GM18517 (cell line): ENCODE measurements around the gene CLTC.
"Not testable (repeated sequence)": the region's sequence is repeated elsewhere in the genome, so short reads cannot be mapped to it uniquely, and the experiment has no call there.

Source experiments
- ATAC-seq: cut with Tn5 transposase; IDR thresholded peaks from one replicate; pipeline ENCODE4 v1.9.1; 2021; ENCODE audit warnings: mild to moderate bottlenecking, moderate library complexity; ENCODE audit not compliant: unreplicated experiment

The CLTC gene

DNA sequence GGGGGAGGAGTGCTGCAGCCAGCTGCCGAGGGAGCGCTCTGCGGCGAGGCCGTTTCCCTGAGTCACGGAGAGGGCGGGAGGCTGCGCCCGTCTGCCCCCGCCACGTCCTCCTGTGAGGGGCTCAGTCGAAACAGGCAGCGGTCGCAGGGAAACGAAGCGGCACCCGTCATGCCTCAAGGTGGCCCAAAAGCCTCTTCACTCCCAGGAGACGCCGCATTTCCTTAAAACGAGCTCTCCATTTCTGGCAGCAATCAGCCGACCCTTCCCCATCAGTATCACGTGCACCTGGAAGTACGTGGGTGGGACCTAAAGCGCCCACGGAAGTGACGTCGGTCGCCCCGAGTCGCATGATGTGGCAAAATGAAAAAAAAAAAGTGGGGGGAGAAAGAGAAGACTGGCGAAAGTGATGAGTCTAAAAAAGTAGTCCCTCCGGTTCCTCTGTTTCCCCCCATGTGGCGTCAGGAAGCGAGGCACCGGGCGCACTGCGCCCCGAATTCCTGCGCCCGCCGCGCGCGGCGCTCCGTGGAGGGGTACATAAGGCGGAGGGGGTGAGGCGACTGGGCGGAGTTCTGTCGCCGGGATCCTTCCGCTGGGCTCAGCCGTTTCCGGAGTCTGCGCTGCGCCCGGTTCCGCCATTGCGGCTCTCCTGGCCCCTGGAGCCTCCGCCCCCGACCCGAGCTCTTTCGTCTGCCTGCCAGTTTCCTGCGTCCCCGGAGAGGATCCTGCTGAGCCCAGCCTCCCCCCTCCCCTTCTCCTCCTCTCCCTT is at the start of gene CLTC:
Gene CLTC (plus strand): TSS at position 598 of the 766 bp plus-strand sequence. CDS start 237 bp downstream, outside the sequence.
- ATAC-seq, result peak; percentile 69

DNA sequence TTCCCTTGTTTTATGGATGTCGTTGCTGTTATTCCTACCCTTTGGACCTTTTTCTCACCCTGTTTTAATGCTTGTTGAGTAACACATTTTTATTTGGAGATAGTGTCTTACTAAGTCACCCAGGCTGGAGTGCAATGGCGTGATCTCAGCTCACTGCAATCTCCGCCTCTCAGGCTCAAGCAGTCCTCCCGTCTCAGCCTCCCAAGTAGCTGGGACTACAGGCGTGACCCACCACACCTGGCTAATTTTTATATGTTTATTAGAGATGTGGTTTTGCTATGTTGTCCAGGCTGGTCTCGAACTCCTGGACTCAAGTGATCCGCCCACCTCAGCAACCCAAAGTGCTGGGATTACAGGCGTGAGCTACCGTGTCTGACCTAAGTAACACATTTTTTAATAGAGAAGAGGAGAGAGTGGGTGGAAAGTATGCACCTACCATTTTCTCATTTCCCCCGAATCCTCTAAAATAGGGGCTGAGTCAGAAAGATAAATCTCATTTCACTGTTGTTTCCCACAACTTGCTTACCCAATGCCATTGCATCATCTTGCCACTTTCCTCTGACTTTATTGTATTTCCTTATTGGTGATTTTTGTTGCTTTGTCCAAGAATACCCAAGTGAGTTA is 47.3 kb upstream of the CLTC start:
- no peak for ATAC-seq

DNA sequence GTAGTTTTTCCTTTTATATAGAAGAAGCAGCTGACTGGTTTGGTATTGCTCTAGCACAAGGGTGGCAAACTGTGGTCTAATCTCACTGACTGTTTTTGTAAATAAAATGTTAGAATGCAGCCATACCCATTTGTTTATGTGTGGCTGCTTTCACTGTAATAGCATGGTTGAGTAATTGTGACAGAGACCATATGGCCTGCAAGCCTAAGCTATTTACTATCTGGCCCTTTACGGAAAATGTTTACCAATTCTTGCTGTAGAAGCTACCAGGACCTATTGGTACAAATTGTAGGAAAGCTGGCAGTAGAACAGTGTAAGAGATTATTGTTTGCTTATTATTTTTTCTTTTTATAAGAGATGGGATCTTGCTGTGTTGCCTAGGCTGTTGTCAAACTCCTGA is 35.5 kb upstream of the CLTC start:
- ATAC-seq, result not testable (repeated sequence)

DNA sequence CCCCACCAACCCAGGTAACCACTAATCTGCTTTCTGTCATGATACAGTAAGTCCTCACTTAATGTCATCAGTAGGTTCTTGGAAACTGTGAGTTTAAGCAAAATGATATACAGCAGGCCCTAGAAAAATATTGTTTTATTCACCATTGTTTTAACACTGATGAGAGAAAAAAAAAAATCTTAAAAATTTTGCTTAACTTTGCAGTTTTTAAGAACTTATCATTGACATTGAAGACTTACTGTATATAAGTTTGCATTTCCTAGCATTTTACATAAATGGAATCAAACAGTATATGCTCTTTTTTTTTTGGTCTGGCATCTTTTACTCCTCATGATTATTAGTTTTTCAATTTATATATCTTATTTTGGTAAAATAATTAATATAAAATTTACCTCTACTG is 19.5 kb upstream of the CLTC start:
- no peak for ATAC-seq

DNA sequence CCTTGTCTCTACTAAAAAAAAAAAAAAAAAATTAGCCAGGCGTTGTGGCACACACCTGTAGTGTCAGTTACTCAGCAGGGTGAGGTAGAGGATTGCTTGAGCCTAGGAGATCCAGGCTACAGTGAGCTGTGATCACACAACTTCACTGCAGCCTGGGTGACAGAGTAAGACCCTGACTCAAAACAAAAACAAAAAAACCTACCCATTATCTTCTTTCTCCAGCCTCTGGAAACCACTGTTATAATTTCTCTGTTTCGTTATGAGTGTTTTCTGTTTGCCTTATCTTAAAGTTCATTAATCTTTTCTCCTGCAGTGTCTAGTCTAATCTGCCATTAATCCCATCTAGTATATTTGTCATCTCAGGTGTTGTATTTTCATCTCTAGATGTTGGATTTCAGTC is 18.6 kb upstream of the CLTC start:
- ATAC-seq, result peak; percentile 61

DNA sequence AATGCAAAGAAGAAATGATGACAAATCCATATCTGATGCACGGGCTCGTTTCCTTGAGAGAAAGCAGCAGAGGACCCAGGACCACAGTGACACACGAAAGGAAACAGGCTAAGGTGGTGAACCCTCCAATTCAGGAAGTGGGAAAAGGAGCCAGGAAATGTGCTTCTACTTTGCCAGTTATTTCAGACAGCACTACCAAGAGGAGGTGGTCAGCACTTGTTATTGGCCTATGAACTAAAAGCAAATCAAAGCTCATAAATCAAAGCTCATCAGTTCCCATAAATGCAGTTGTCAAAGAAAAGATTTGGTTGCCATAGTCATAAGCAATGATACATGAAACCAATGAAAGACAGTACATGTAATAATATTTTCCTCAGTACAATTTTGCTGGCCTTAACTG is 12.6 kb upstream of the CLTC start:
- ATAC-seq, result no peak

DNA sequence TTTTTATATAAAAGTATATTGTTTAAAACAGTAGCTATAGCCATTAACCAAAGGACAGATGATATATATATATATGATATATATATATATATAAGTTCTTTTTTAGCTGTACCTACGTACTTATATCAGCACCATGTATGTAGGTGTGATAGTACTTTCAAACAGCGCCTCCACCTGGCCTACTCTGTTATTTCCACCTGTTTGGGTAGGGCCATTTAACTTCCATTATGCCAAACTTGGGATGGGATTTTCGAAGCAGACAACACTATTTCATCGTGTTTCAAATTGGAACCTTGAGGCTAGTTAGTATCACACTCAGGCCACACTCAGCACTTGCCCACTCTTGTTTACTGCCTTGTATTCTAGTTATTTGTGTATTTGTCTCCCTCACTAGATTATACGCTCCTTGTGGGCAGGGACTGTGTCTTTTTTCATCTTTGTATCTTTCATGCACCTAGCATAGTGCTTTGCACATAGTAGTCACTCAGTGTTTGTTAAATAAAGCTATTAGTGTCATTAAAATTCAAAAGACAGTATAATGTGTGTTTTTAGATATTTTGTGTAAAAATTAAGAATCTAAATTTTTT is 11.8 kb upstream of the CLTC start:
- no peak for ATAC-seq

DNA sequence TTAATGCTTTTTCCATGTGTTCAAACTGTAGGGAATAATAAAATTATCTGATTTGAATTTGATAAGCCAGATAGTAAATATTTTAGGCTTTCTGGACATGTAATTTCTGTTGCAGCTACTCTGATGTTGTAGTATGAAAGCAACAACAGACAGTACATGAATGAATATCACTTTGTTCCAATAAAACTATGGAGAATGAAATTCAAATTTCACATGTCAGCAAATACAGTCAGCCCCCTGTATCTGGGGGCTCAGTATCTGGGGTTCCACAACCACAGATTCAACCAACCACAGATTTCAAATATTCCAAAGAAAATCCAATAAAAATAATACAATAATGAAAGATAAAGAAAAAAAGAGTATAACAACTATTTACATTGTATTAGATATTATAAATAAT is 8.2 kb upstream of the CLTC start:
- no peak for ATAC-seq

DNA sequence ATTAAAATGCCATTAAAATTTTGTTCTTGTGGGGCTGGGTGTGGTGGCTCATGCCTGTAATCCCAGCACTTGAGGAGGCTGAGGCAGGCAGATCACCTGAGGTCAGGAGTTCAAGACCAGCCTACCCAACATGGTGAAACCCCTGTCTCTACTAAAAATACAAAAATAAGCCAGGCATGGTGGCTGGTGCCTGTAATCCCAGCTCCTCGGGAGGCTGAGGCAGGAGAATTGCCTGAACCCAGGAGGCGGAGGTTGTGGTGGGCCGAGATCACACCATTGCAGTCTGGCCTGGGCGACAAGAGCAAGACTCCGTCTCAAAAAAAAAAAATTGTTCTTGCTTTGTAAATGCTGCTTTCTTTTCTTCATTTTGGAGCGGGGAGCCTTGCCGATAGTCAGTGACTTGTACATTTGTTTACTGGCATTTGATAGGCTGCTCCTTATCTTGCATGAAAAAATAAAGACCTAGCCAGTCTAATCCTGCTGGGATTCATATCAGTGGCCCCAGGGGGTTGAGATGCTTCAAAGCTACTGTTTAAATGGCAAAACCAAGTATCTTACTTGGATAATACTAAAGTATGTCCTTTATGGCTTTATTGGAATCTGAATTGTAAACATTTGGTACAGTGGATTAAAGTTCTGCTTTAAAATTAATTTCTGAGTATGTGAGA is 3.3 kb upstream of the CLTC start:
- no peak for ATAC-seq

DNA sequence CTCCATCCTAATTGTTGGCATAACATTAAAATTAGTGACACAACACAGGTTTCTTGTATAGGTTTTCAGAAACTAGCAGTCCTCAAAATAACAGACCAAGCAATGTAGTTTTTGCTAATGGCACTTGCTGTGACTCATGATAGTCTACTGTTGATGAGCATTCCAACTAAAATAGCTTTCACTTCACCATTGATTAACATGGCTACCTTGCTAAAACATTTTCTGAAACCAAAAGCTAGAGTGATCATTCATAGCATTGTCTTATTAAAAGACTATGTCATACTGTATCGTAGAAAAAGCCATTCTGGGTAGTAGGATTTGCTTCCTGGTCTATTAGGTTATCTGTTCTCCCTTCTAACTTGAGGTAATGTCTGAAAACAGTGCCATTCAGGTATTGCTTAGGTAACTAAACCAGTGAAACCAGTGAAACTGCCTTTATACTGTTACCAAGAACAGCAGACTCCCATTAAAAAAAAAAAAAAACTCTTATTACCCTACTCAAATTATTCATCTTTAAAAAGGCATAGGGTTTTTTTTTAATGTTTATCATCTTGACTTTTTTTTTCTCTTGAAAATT is 2.5 kb upstream of the CLTC start:
- no peak for ATAC-seq

DNA sequence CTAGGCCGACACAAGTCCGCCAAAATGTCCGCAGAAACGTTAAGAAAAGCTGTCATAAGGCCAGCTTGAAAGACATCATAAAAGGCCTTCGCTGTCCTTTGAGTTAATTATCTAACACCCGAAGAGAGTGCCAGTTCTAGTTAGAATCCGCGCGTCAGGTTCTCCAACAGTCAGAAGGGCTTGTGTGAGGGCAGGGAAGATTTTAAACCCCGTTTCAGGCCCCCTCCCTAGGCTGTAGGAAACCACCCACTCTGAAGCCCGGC is 729 bp upstream of the CLTC start:
- no peak for ATAC-seq

DNA sequence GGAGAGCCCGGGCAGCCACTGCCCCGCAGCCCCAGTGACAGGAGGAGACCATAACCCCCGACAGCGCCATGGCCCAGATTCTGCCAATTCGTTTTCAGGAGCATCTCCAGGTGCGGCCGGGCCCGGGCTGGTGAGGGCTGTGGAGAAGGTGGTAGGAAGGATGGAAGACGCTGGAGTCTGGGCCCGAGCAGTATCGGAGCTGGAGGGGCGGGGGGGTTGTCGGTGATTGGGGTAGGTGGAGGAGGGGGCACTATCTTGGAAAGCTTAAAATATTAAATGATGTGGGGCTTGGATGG is 317 bp downstream of the CLTC start:
- no peak for ATAC-seq

DNA sequence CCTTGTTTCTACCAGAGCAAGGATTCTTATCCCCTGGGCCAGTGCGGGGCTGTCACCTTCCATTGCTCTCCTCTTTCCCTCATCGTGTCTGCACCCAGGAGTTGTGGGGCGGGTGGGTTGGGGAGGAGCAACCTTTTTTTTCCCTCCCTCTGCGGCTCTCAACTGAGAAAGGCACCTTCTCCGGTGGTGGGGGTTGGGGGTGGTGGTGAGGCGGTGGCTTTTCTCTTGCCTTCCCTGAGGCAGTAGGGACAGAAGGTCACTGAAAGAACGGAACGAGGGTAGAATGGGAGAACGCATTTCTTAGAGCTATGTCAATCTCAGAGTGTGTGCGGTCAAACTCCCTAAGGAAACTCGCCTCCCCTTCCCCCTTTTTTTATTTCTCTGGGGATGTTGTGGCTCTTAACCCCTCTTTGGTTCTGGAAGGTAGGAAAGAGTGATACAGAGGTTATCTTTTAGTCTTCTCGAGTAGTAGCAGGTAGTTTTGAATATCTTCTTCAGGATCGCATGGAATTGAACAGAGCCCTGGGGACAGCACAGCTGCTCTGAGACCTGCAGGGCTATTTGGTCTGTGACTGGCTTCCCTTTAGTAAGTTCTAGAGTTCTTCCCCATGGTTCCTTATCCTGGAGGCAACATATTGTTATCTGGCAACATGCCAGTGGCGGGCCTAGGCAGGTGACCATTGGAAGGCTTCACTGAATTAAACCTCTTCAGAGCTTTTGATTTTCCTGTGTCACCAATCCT is 994 bp downstream of the CLTC start:
- no peak for ATAC-seq

DNA sequence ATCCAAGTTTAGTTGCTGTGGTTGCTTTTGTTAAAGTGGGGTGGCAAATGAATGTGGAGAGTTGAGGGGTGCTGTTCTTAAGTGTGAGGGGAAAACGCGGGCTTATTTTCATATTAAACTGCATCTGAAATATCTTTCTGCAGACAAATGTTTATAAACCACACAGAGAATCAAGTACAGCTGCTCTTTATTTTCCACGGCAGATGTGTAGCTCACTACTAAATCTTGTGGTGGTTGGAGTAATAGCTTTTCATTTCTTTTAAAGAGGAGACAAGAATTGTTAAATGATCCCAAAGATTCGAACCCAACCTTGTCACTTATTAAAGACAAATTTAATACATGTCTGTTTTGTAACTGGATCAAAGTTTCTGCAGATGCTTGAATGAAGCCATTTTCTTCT is 2.1 kb downstream of the CLTC start:
- ATAC-seq, result no peak

DNA sequence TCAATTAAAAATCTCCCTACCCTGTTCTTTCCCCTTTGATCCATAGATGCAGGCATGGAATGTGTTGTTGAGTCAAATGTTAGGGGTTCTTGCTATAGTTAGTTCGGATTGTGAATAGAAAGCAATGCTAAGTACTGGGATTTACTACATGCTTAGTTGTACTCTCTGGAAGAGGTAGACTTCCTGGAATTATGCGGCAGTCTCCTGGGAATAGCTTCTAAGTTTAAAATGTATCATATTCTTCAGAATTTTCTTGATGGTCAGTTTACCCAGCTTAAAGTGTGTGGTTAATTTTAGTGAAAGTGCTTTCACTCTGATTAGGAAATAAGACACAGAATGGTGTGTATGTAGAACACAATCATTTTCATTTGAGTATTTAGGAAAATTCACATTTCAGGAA is 3.5 kb downstream of the CLTC start:
- ATAC-seq, result no peak

DNA sequence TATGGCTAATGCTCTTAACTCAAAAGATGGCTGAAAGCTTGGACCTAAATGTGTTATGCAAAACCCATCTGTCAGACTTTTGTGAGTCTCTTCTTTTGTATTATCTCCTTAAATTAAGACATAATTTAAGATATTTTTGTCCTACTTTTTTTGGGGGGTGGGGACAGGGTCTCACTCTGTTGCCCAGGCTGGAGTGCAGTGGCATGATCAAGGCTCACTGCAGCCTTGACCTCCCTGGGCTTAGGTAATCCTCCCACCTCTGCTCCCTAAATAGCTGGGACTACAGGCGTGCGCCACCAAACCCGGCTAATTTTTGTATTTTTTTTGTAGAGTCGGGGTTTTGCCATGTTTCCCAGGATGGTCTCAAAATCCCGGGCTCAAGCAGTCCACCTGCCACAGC is 7.1 kb downstream of the CLTC start:
- ATAC-seq, result no peak

DNA sequence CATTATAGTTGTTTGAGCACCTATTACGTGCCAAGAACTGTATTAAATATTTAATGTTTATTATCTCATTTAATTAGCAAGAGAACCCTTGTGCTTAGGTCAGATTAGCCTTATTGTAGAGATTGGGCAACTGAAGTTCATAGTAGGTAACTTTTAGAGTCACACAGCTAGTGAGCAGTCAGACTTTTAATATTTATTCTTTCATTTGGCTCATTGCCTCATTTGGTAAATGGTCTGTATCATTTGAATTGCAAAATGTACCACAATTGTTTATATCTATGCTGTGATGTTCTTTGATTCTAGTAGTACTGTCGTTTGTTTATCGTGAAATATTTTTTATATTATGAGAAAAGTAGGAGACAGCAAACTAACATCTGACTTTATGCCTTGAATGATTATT is 7.6 kb downstream of the CLTC start:
- ATAC-seq, result no peak

DNA sequence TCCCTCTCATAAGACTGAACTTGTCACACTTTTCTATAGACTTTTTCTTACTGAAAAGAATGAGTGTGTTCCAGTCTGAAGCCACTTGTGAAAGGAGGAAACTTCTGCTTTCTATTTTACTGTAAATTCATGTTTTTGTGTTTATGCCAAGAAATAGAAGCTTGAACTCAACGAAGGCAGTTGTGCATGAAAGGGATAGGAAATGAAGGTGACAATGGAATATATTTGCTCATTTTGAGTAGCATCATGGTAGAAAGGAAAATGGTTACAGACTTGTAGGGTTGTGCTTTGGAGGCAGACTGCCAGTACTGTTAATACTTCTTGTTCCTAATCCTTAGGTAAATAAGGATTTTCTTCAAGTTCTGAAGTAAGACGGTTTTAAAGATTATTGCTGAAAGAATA is 8.1 kb downstream of the CLTC start:
- no peak for ATAC-seq

DNA sequence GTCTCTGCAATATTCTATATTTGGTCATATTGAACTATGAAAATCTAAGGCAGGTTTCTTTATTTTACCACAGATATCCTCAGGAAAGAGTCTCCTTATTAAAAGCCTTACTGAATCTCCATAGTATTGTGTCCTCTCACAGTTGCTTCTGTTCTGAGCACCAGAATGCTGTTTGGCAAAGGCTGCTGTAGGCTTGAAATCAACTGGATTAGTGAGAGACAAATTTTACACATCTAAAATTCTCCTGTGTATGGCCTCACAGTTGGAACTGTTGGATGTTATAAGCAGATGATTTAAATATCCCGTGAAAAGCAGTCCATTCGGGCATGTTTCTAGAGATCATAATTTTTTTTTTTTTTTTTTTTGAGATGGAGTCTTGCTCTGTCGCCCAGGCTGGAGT is 9.5 kb downstream of the CLTC start:
- no peak for ATAC-seq

DNA sequence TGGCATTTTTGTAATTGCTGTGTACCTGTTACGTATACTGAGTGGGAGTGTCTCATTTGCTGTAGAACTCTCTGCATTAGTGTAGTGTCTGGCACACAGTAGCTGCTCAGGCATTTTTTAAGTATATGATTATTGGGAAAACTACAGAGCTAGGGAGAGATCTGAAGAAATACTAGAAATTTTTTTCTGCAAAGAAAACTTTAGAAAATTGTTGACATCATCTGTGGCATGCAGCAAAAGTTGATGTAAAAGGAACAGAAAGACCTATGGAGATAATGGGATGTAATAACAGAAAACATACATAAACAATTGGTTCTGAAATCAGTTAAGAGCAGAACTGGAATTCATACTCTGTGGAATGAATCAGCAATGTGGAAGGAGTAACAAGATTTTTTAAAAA is 11.6 kb downstream of the CLTC start:
- ATAC-seq, result no peak

DNA sequence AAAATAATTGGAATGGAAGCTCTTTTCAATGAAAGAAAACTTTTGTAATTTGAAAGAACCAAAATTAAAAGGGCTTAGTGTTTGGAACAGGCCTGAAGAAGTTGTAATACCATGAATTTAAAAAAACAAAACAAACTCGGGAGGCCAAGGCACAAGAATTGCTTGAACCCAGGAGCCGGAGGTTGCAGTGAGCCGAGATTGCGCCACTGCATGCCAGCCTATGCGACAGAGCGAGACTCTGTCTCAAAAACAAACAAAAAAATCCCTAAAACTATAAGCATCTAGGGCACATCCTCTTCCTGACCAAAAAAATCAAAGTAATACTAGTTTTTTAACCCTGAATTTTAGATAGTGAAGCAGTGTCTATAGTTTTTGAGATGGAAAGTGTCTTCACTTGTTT is 12.7 kb downstream of the CLTC start:
- ATAC-seq, result no peak
